MCF 10A (cell line): Measurements from ENCODE around the gene TSPAN15. TPM values are rescaled to one million over a fixed set of nuclear protein-coding genes. Genes with fewer than 3 reads are reported as not detected.

Source experiments
- Bru-seq: library from RNA; stranded (reverse); fragments of 400-500 nt; gene quantifications from one replicate; lab custom pipeline; 2021; lab: Mats Ljungman, UMichigan
- BruChase-seq, 2 experiments: library from RNA; stranded (reverse); fragments of 400-500 nt; gene quantifications; one replicate each; lab custom pipeline; 2021; lab: Mats Ljungman, UMichigan
- BruUV-seq: library from RNA; stranded (reverse); fragments of 400-500 nt; replicated peaks from 2 replicates; lab custom pipeline; 2021; lab: Mats Ljungman, UMichigan
- CTCF ChIA-PET: fragments of 300-600 bp; sonication (Branson Sonifier 250); formaldehyde crosslinking; extraction: SDS; loops from one replicate; lab custom pipeline; 2021; ENCODE audit warnings: antibody characterized with exemption, inconsistent platforms; lab: Yijun Ruan, JAX
- POLR2A ChIA-PET: fragments of 300-600, 350-650 bp; sonication (Branson Sonifier 250); formaldehyde crosslinking; extraction: SDS; loops from one replicate; lab custom pipeline; 2020; ENCODE audit warnings: antibody characterized with exemption, inconsistent platforms; lab: Yijun Ruan, JAX
- DNase-seq: peaks from one replicate; pipeline ENCODE4 v3.0.0-alpha.2; 2018; ENCODE audit not compliant: unreplicated experiment
- H3K27ac Mint-ChIP-seq: one replicate; pipeline ENCODE4 v1.8.0; 2022; ENCODE audit warnings: mild to moderate bottlenecking, low read depth, mixed read lengths; ENCODE audit not compliant: unreplicated experiment
- H3K27me3 Mint-ChIP-seq: one replicate; pipeline ENCODE4 v1.8.0; 2022; ENCODE audit warnings: mixed read lengths; ENCODE audit not compliant: insufficient read depth, unreplicated experiment
- H3K36me3 Mint-ChIP-seq: one replicate; pipeline ENCODE4 v1.8.0; 2022; ENCODE audit warnings: mild to moderate bottlenecking, moderate library complexity, mixed read lengths; ENCODE audit not compliant: insufficient read depth, unreplicated experiment
- H3K4me1 Mint-ChIP-seq: one replicate; pipeline ENCODE4 v1.8.0; 2022; ENCODE audit warnings: mixed read lengths; ENCODE audit not compliant: insufficient read depth, unreplicated experiment
- H3K4me3 Mint-ChIP-seq: one replicate; pipeline ENCODE4 v1.8.0; 2022; ENCODE audit warnings: mild to moderate bottlenecking, moderate library complexity, mixed read lengths; ENCODE audit not compliant: unreplicated experiment
- H3K9me3 Mint-ChIP-seq: one replicate; pipeline ENCODE4 v1.8.0; 2022; ENCODE audit warnings: mixed read lengths; ENCODE audit not compliant: unreplicated experiment
- intact Hi-C: fragments of 100-400 bp; cut with micrococcal nuclease; formaldehyde crosslinking; loops from 2 replicates; pipeline ENCODE4 v1.14.1; 2022
- long read RNA-seq: library from polyadenylated mRNA; stranded (forward); transcript quantifications from one replicate; pipeline ENCODE4 v2.0.0, GENCODE V29; 2022
- total RNA-seq: library from RNA; stranded (reverse); gene quantifications from 2 replicates; pipeline ENCODE4 v1.2.3, GENCODE V29; 2022
- TF ChIP-seq, protein P1 (sequence below): fragments of 200-600 bp; IDR thresholded peaks from one replicate; pipeline ENCODE4 v1.8.0; 2022; ENCODE audit warnings: antibody characterized with exemption, mild to moderate bottlenecking; ENCODE audit not compliant: unreplicated experiment

TSPAN15 gene
- total RNA-seq (0.52 and 0.54 TPM in 2 replicates), Bru-seq, nascent RNA (percentile 12 among the genes with signal in this experiment), BruChase-seq, experiment 1, labeled RNA remaining after a 6-hour chase (percentile 21 among the genes with signal in this experiment), BruChase-seq, experiment 2, labeled RNA remaining after a 2-hour chase (percentile 17 among the genes with signal in this experiment)
- long read RNA-seq: 0 reads

DNA sequence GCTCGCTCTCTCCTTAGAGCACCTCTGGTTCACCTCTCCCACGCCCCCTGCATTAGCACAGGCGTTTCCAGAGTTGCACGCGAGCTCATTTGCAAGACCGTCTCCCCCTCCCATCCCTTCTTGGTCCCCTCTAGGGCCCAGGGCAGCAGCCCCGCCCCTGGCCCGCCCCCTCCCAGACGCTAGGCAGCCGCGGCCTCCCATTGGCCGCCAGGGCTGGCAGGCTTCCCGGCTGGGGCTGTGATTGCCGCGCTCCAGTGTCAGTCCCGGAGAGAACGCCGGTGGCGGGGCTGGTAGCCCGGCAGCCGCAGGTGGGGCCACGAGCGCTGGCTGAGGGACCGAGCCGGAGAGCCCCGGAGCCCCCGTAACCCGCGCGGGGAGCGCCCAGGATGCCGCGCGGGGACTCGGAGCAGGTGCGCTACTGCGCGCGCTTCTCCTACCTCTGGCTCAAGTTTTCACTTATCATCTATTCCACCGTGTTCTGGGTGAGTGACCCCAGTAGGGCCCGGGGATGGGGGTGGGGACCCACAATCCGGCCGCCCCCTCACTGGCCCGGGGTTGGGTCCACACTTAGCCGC lies at the start of gene TSPAN15:
Gene TSPAN15 (plus strand): TSS at position 257 of the 575 bp plus-strand sequence. CDS start 130 bp downstream, at position 387.
- Mint-ChIP-seq H3K36me3 (no peaks in the 10 kb centered on the region), H3K9me3 (no peaks in the 10 kb centered on the region), H3K4me1 (peaks cover 31% of the 10 kb centered on the region), H3K27me3 (no peaks in the 10 kb centered on the region), H3K27ac (no peak within 1 kb of the TSS), H3K4me3 (peak within 1 kb of the TSS; percentile 72)
- BruUV-seq: no TSS peak
- intact Hi-C loops: no loop called here
- peak; percentile 67 for DNase-seq
- TF ChIP-seq, protein P1, sequence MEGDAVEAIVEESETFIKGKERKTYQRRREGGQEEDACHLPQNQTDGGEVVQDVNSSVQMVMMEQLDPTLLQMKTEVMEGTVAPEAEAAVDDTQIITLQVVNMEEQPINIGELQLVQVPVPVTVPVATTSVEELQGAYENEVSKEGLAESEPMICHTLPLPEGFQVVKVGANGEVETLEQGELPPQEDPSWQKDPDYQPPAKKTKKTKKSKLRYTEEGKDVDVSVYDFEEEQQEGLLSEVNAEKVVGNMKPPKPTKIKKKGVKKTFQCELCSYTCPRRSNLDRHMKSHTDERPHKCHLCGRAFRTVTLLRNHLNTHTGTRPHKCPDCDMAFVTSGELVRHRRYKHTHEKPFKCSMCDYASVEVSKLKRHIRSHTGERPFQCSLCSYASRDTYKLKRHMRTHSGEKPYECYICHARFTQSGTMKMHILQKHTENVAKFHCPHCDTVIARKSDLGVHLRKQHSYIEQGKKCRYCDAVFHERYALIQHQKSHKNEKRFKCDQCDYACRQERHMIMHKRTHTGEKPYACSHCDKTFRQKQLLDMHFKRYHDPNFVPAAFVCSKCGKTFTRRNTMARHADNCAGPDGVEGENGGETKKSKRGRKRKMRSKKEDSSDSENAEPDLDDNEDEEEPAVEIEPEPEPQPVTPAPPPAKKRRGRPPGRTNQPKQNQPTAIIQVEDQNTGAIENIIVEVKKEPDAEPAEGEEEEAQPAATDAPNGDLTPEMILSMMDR: no peak
- POLR2A ChIA-PET: interaction anchor here (4.5 kb wide), 1 partner anchor 12 kb away, joined by 27 read pairs; no protein-coding TSS in a partner anchor
- CTCF ChIA-PET: interaction anchor here (0.6 to 1.1 kb wide), 2 partner anchors 24 to 83 kb away, joined by 3 read pairs; no protein-coding TSS in a partner anchor

DNA sequence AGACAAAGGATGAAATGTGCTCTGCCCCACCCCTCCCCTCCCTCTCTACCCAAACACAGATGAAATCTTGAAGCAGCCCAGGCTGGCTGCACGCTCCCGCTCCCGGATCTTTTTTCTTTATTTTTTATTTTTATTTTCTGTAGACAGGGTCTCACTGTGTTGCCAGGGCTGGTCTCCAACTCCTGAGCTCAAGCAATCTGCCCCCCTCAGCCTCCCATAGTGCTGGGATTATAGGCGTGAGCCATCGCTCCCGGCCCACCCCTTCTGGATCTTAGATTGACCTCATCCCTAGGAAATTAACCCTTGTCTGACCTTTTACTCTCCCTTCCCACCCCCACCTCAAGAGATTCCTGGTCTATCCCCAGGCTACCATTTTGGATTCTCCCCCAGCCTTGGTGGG lies 48.9 kb upstream of the TSPAN15 start:
- Mint-ChIP-seq H3K27me3 (no peaks in the 10 kb centered on the region), H3K4me1 (peaks cover 10% of the 10 kb centered on the region), H3K4me3 (no peak overlapping the region), H3K36me3 (peaks cover 53% of the 10 kb centered on the region), H3K9me3 (no peaks in the 10 kb centered on the region), H3K27ac (no peak overlapping the region)
- no TSS peak for BruUV-seq
- ChIA-PET CTCF (interaction anchor here (2.0 to 2.3 kb wide), 2 partner anchors 10 to 164 kb away, joined by 5 to 11 read pairs; no protein-coding TSS in a partner anchor), POLR2A (interaction anchor here (1.2 kb wide), 1 partner anchor 42 kb away, joined by 3 read pairs; no protein-coding TSS in a partner anchor)
- TF ChIP-seq, protein P1: no peak
- intact Hi-C loops: no loop called here
- no peak for DNase-seq

DNA sequence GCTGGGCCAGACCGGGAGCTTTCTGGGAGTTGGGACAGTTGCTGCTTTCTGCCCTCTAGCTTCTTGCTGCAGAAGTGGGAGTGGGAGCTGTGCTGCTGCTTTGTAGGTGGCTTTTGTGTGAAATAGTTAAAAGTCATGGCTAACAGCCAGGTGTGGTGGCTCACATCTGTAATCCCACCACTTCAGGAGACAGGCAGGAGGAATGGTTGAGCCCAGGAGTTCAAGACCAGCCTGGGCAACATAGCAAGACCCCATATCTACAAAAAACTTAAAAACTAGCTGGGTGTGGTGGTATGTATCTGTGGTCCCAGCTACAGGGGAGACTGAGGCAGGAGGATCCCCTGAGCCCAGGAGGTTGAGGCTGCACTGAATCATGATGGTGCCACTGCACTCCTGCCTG lies 48.2 kb upstream of the TSPAN15 start:
- intact Hi-C loops: no loop called here
- TF ChIP-seq, protein P1: no peak
- DNase-seq: no peak
- peaks cover 10% of the 10 kb centered on the region for H3K4me1 Mint-ChIP-seq
- no peaks in the 10 kb centered on the region for H3K9me3 Mint-ChIP-seq
- BruUV-seq: no TSS peak
- ChIA-PET POLR2A (interaction anchor here (1.2 to 1.3 kb wide), 2 partner anchors 43 to 191 kb away, joined by 3 to 5 read pairs; no protein-coding TSS in a partner anchor), CTCF (interaction anchor here (2.0 to 2.3 kb wide), 2 partner anchors 10 to 165 kb away, joined by 5 to 11 read pairs; no protein-coding TSS in a partner anchor)
- H3K36me3 Mint-ChIP-seq: peaks cover 50% of the 10 kb centered on the region
- H3K27ac Mint-ChIP-seq: no peak overlapping the region
- no peaks in the 10 kb centered on the region for H3K27me3 Mint-ChIP-seq
- no peak overlapping the region for H3K4me3 Mint-ChIP-seq

DNA sequence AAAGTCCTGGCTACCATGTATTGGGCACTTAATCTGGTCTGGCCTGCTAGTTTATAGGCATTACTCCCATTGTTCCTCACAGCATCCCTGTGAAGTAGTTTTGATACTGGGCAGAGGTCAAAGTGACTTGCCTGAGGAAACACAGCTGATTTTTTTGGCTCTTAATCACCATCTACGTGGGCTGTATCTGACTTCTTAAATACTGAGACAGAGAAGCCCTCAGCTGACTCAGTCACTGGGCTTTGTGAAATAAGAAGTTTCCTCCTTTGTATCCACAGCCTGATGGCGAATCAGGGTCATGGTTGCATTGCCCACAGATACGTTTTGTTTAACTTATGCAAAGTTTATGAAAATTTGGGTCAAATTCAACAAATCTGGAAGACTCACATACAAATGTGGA lies 47.7 kb upstream of the TSPAN15 start:
- H3K4me1 Mint-ChIP-seq: peaks cover 15% of the 10 kb centered on the region
- BruUV-seq: no TSS peak

More for the DNA sequence above, 47.7 kb upstream of the TSPAN15 start:
- H3K4me3 Mint-ChIP-seq: no peak overlapping the region
- no peaks in the 10 kb centered on the region for H3K27me3 Mint-ChIP-seq
- CTCF ChIA-PET: interaction anchor here (2.0 to 2.3 kb wide), 2 partner anchors 11 to 165 kb away, joined by 5 to 11 read pairs; no protein-coding TSS in a partner anchor
- POLR2A ChIA-PET: interaction anchor here (1.2 to 1.3 kb wide), 2 partner anchors 44 to 191 kb away, joined by 3 to 5 read pairs; no protein-coding TSS in a partner anchor
- DNase-seq: no peak
- H3K9me3 Mint-ChIP-seq: no peaks in the 10 kb centered on the region
- TF ChIP-seq, protein P1: no peak
- intact Hi-C loops: no loop called here
- no peak overlapping the region for H3K27ac Mint-ChIP-seq
- H3K36me3 Mint-ChIP-seq: peaks cover 49% of the 10 kb centered on the region
